ES-I3 (cell line): ENCODE data around the gene GDNF.

Experiments
- H3K36me3 ChIP-seq: 2 replicates; pipeline ENCODE4 v1.6.1; 2013; ENCODE audit warnings: mild to moderate bottlenecking, low read length, control low read depth, moderate library complexity; ENCODE audit not compliant: insufficient read depth
- H3K4me1 ChIP-seq: 2 replicates; pipeline ENCODE4 v1.6.1; 2013; ENCODE audit warnings: mild to moderate bottlenecking, control low read depth, low read length; ENCODE audit not compliant: insufficient read depth
- H3K9ac ChIP-seq: 2 replicates; pipeline ENCODE4 v1.6.1; 2013; ENCODE audit warnings: low read depth, mild to moderate bottlenecking, low read length, moderate library complexity
- H3K9me3 ChIP-seq: 2 replicates; pipeline ENCODE4 v1.6.1; 2013; ENCODE audit warnings: mild to moderate bottlenecking, low read length, moderate library complexity; ENCODE audit not compliant: control insufficient read depth, insufficient read depth

Gene GDNF

GRCh38 chr5:37816331-37816730, 23.5 kb downstream of the GDNF start:
- no peaks in the 10 kb centered on the region for H3K36me3 ChIP-seq
- peaks cover 21% of the 10 kb centered on the region for H3K4me1 ChIP-seq
- no peak overlapping the region for H3K9ac ChIP-seq
- H3K9me3 ChIP-seq = no peaks in the 10 kb centered on the region; the same call in 1 of the 2 replicates

DNA sequence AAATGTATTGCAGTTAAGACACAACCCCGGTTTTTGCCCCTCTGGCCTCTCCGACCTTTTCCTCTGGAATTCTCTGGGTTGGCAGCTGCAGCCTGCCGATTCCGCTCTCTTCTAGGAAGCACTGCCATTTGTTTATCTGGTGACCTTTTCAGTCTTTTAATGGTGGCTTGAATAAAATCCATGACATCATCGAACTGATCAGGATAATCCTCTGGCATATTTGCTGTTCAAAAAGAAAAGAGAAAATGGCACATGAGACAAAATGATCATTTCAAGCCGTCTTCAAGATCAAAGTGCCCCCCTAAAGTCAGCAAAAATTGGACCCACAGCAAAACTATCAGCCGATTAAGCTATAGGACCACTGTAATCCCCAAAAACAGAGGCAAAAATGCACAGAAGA, 23.9 kb downstream of the GDNF start:
- H3K36me3 ChIP-seq = no peaks in the 10 kb centered on the region
- H3K9ac ChIP-seq = no peak overlapping the region
- H3K4me1 ChIP-seq = peaks cover 21% of the 10 kb centered on the region
- H3K9me3 ChIP-seq = no peaks in the 10 kb centered on the region; the same call in 1 of the 2 replicates

- Histone ChIP-seq H3K9ac (no peak overlapping the region), H3K4me1 (peaks cover 21% of the 10 kb centered on the region), H3K9me3 (no peaks in the 10 kb centered on the region; the same call in 1 of the 2 replicates), H3K36me3 (no peaks in the 10 kb centered on the region)
These were observed 25.1 kb downstream of the GDNF start for GRCh38 chr5:37814699-37815098.

DNA sequence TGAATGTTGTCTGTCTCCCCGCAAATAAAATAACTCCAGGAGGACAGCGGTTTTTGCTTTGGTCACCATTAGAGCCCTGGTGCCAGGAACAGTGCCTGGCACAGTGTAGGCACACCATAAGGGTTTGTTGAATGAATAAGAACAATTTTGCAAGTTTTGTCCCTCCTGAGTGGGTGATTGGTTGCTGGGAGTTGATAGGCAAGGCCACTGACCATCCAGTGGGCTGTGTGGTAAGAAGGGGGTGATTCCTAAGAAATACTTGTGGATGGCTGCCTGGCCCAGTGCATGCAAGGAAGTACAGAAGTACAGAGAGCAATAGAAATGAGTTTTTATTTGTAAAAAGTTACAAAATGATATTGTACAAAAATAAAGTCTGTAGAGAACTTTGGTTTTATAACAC, 27.5 kb downstream of the GDNF start:
- H3K9me3 ChIP-seq = no peaks in the 10 kb centered on the region
- no peaks in the 10 kb centered on the region for H3K36me3 ChIP-seq
- H3K4me1 ChIP-seq = peaks cover 21% of the 10 kb centered on the region
- no peak overlapping the region for H3K9ac ChIP-seq

GRCh38 chr5:37811866-37812265, 28.0 kb downstream of the GDNF start:
- Histone ChIP-seq H3K36me3 (no peaks in the 10 kb centered on the region), H3K9me3 (no peaks in the 10 kb centered on the region), H3K9ac (no peak overlapping the region), H3K4me1 (peaks cover 19% of the 10 kb centered on the region)

- Histone ChIP-seq H3K9me3 (no peaks in the 10 kb centered on the region), H3K4me1 (peaks cover 8% of the 10 kb centered on the region; the same call in 1 of the 2 replicates), H3K36me3 (no peaks in the 10 kb centered on the region), H3K9ac (no peak overlapping the region)
These were observed 29.5 kb downstream of the GDNF start for GRCh38 chr5:37810311-37810710.

DNA sequence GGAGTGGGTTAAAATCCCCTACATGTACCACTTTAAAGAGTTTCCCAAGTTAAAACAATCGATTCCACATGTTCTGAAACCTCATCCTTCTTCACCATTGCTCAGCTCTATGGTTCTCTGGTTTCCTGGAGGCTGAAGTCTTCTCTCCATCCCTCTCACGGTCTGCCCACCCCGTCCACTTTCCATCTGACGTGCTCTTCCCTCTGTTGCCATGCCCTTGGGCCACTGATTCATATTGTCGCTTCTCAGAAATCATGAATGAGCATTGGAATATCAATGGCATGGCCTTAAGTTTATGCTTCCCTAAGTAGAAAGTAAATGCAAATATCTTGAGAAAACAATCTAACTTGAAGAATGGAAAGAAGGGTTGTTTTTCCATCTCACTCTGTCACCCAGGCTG, 30.9 kb downstream of the GDNF start:
- H3K9me3 ChIP-seq = no peaks in the 10 kb centered on the region
- H3K36me3 ChIP-seq = no peaks in the 10 kb centered on the region
- H3K9ac ChIP-seq = no peak overlapping the region
- H3K4me1 ChIP-seq = no peaks in the 10 kb centered on the region

GRCh38 chr5:37807621-37808301, 32.1 kb downstream of the GDNF start:
- no peaks in the 10 kb centered on the region for H3K9me3 ChIP-seq
- no peaks in the 10 kb centered on the region for H3K4me1 ChIP-seq
- H3K9ac ChIP-seq = no peak overlapping the region
- no peaks in the 10 kb centered on the region for H3K36me3 ChIP-seq

GRCh38 chr5:37807015-37807414, 32.8 kb downstream of the GDNF start:
- Histone ChIP-seq H3K36me3 (no peaks in the 10 kb centered on the region), H3K4me1 (no peaks in the 10 kb centered on the region), H3K9me3 (no peaks in the 10 kb centered on the region), H3K9ac (no peak overlapping the region)

GRCh38 chr5:37806476-37806875, 33.4 kb downstream of the GDNF start:
- no peaks in the 10 kb centered on the region for H3K4me1 ChIP-seq
- H3K9ac ChIP-seq = no peak overlapping the region
- no peaks in the 10 kb centered on the region for H3K9me3 ChIP-seq
- H3K36me3 ChIP-seq = no peaks in the 10 kb centered on the region

GRCh38 chr5:37806016-37806415, 33.8 kb downstream of the GDNF start:
- Histone ChIP-seq H3K9ac (no peak overlapping the region), H3K9me3 (no peaks in the 10 kb centered on the region), H3K4me1 (no peaks in the 10 kb centered on the region), H3K36me3 (no peaks in the 10 kb centered on the region)

- Histone ChIP-seq H3K4me1 (no peaks in the 10 kb centered on the region), H3K36me3 (no peaks in the 10 kb centered on the region), H3K9me3 (no peaks in the 10 kb centered on the region), H3K9ac (no peak overlapping the region)
These were observed 35.4 kb downstream of the GDNF start for GRCh38 chr5:37804401-37804800.

DNA sequence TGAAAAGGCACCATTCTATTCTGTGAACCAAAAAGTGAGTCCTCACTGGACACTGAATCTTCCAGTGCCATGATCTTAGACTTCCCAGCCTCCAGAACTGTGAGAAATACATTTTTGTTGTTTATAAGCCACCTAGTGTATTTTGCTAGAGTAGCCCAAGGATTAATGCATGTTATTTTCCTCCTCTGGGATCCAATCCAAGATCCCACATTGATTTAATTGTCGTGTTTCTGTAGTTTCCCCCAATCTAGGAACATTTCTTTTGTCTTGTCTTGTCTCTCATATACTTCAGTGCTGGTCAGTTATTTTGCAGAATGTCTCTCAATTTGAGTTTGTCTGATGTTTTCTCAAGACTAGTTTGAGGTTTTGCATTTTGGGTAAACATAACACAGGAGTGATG, 36.4 kb downstream of the GDNF start:
- Histone ChIP-seq H3K36me3 (no peaks in the 10 kb centered on the region), H3K4me1 (no peaks in the 10 kb centered on the region), H3K9me3 (no peaks in the 10 kb centered on the region), H3K9ac (no peak overlapping the region)

- H3K4me1 ChIP-seq = no peaks in the 10 kb centered on the region
- H3K9ac ChIP-seq = no peak overlapping the region
- H3K9me3 ChIP-seq = no peaks in the 10 kb centered on the region
- H3K36me3 ChIP-seq = no peaks in the 10 kb centered on the region
These were observed 38.3 kb downstream of the GDNF start for GRCh38 chr5:37801521-37801920.

DNA sequence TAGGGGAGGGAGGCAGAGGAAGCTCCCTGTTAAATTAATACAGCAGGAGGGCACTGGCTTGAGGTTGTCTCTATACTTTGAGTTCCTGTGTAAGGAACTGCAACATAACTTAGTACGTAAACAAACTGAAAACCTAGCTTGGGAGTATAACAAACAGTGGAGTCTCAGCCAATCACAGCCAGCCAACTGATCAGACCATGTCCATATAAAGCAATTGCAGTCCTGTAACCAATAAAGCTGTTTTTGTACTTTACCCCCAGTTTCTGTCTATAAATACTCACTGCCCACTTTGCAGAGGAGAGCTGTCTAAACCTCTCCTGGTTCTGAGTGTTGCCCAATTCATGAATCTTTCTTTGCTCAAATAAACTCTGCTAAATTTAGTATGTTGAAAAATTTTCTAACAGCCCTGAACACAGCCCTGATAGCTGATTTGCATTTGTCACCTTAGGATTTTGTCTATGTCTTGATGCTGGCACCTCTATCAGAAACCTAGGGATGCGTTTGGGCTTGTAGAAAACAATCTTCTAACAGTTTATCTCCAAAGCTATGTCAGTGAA, 39.9 kb downstream of the GDNF start:
- peaks cover under 1% of the 10 kb centered on the region; the same call in 1 of the 2 replicates for H3K9me3 ChIP-seq
- no peaks in the 10 kb centered on the region for H3K36me3 ChIP-seq
- H3K9ac ChIP-seq = no peak overlapping the region
- H3K4me1 ChIP-seq = no peaks in the 10 kb centered on the region
